Tibial artery (tissue), 4 donors: ENCODE results near the gene RAB44.

ENCODE experiments used
- DNase-seq, 2 donors: peaks; one replicate each; pipeline ENCODE4 v3.0.0-alpha.2; 2019
- H3K27ac ChIP-seq, 2 donors: fragments of 200-600 bp; sonication (generic) in 1 of 2; 1 replicate in 1 of 2; 2 replicates in 1 of 2; pipeline ENCODE4 v1.5.1; 2018 to 2019; ENCODE audit warnings: mild to moderate bottlenecking in 1 of 2
- H3K27me3 ChIP-seq, 2 donors: fragments of 200-600 bp; sonication (generic) in 1 of 2; one replicate each; pipeline versions ENCODE4 v1.5.1 to v1.6.0; 2016 to 2019
- H3K36me3 ChIP-seq, 3 donors: fragments of 200-600 bp; sonication (generic) in 2 of 3; one replicate each; pipeline ENCODE4 v1.5.1; 2016 to 2019; ENCODE audit warnings: mild to moderate bottlenecking in 2 of 3
- H3K4me1 ChIP-seq, 4 donors: fragments of 200-600 bp; sonication (generic) in 2 of 4; 1 replicate in 3 of 4; 2 replicates in 1 of 4; pipeline ENCODE4 v1.5.1; 2016 to 2019
- H3K4me3 ChIP-seq, 2 donors: fragments of 200-600 bp; sonication (generic) in 1 of 2; 1 replicate in 1 of 2; 2 replicates in 1 of 2; pipeline ENCODE4 v1.5.1; 2018 to 2019; ENCODE audit warnings: mild to moderate bottlenecking in 2 of 2
- H3K9me3 ChIP-seq, 3 donors: fragments of 200-600 bp; sonication (generic) in 1 of 3; one replicate each; pipeline ENCODE4 v1.5.1; 2016 to 2019
- CTCF ChIP-seq, 2 experiments: fragments of 200-600 bp in 1 of 2; fragments of 450-650 bp in 1 of 2; IDR thresholded peaks; one replicate each; pipeline ENCODE4 v1.5.1; 2017 to 2019; ENCODE audit warnings: antibody characterized with exemption in 2 of 2, mild to moderate bottlenecking in 1 of 2, moderate library complexity in 1 of 2
- intact Hi-C: fragments of 100-400 bp; cut with DNase I; formaldehyde crosslinking; loops from one replicate; pipeline ENCODE4 v1.15.0; 2023; ENCODE audit warnings: low total_unique reads

RAB44 gene

GRCh38 chr6:36724514-36725390 is 27.1 kb downstream of the RAB44 start:
- Histone ChIP-seq H3K4me1 (peaks cover 0 to 14% (median 0%) of the 10 kb centered on the region in 4 donors), H3K27ac (no peak overlapping the region), H3K4me3 (no peak overlapping the region), H3K9me3 (no peaks in the 10 kb centered on the region), H3K27me3 (no peaks in the 10 kb centered on the region), H3K36me3 (no peaks in the 10 kb centered on the region)
- TF ChIP-seq CTCF (IDR thresholded peaks at IDR 0.05): peak; percentile 44 to 61
- intact Hi-C loops: no loop called here
- peak; percentile 68 to 76 for DNase-seq

- H3K4me3 ChIP-seq: no peak overlapping the region
- no peaks in the 10 kb centered on the region for H3K27me3 ChIP-seq
- no peaks in the 10 kb centered on the region for H3K9me3 ChIP-seq
- intact Hi-C loops: no loop called here
- H3K36me3 ChIP-seq: no peaks in the 10 kb centered on the region
- H3K4me1 ChIP-seq: peaks cover 0 to 14% (median 0%) of the 10 kb centered on the region in 4 donors
- H3K27ac ChIP-seq: no peak overlapping the region
- TF ChIP-seq CTCF (IDR thresholded peaks at IDR 0.05): no peak
- no peak for DNase-seq
These were observed 28.0 kb downstream of the RAB44 start for GRCh38 chr6:36725581-36725980.

- Histone ChIP-seq H3K27ac (no peak overlapping the region), H3K27me3 (no peaks in the 10 kb centered on the region), H3K9me3 (no peaks in the 10 kb centered on the region), H3K4me3 (no peak overlapping the region), H3K4me1 (peaks cover 0 to 14% (median 0%) of the 10 kb centered on the region in 4 donors), H3K36me3 (no peaks in the 10 kb centered on the region)
- intact Hi-C loops: no loop called here
- no peak for DNase-seq
- TF ChIP-seq CTCF (IDR thresholded peaks at IDR 0.05): no peak
These were observed 29.9 kb downstream of the RAB44 start for GRCh38 chr6:36727505-36728021.

- DNase-seq: no peak
- TF ChIP-seq CTCF (IDR thresholded peaks at IDR 0.05): no peak
- H3K27ac ChIP-seq: no peak overlapping the region
- H3K36me3 ChIP-seq: no peaks in the 10 kb centered on the region
- peaks cover 0 to 14% (median 0%) of the 10 kb centered on the region in 4 donors for H3K4me1 ChIP-seq
- no peaks in the 10 kb centered on the region for H3K27me3 ChIP-seq
- H3K4me3 ChIP-seq: no peak overlapping the region
- no peaks in the 10 kb centered on the region for H3K9me3 ChIP-seq
- intact Hi-C loops: no loop called here
These were observed 30.9 kb downstream of the RAB44 start for GRCh38 chr6:36728289-36729160.

GRCh38 chr6:36729161-36729524 is 31.5 kb downstream of the RAB44 start:
- peaks cover 0 to 14% (median 0%) of the 10 kb centered on the region in 4 donors for H3K4me1 ChIP-seq
- intact Hi-C loops: no loop called here
- H3K9me3 ChIP-seq: no peaks in the 10 kb centered on the region
- H3K4me3 ChIP-seq: no peak overlapping the region
- no peaks in the 10 kb centered on the region for H3K27me3 ChIP-seq
- no peak overlapping the region for H3K27ac ChIP-seq
- no peak for TF ChIP-seq CTCF (IDR thresholded peaks at IDR 0.05)
- DNase-seq: no peak
- no peaks in the 10 kb centered on the region for H3K36me3 ChIP-seq
